Measurements from ENCODE around the gene CST2.
"Not testable (repeated sequence)": the region's sequence is repeated elsewhere in the genome, so short reads cannot be mapped to it uniquely, and the experiment has no call there.

CST2 gene

GRCh38 chr20:23826541-23827021, at the start of gene CST2:
CST2 (minus strand) TSS chr20:23826729; CDS start chr20:23826660, 69 bp downstream.
- H3K4me1 ChIP-seq (ENCODE audit: control insufficient read depth, insufficient read depth, low read length) = no peaks in the 10 kb centered on the region
- no peak within 1 kb of the TSS for H3K27ac ChIP-seq (ENCODE audit: low read depth, low read length)
- no peaks in the 10 kb centered on the region for H3K36me3 ChIP-seq (ENCODE audit: control insufficient read depth, insufficient read depth, low read length)
- H3K4me3 ChIP-seq (ENCODE audit: low read length) = no peak within 1 kb of the TSS
- H3K27me3 ChIP-seq (ENCODE audit: control insufficient read depth, insufficient read depth, low read length) = no peaks in the 10 kb centered on the region
- no peak within 1 kb of the TSS for H3K9ac ChIP-seq (ENCODE audit: low read length)

GRCh38 chr20:23875606-23876237, 49.2 kb upstream of the CST2 start:
- no peaks in the 10 kb centered on the region for H3K36me3 ChIP-seq (ENCODE audit: control insufficient read depth, insufficient read depth, low read length)
- no peak overlapping the region for H3K4me3 ChIP-seq (ENCODE audit: low read length)
- peaks cover 17% of the 10 kb centered on the region for H3K4me1 ChIP-seq (ENCODE audit: control insufficient read depth, insufficient read depth, low read length)
- no peak overlapping the region for H3K9ac ChIP-seq (ENCODE audit: low read length)
- no peaks in the 10 kb centered on the region for H3K27me3 ChIP-seq (ENCODE audit: control insufficient read depth, insufficient read depth, low read length)
- peak overlapping the region; percentile 56 for H3K27ac ChIP-seq (ENCODE audit: low read depth, low read length)

- Histone ChIP-seq H3K36me3 (ENCODE audit: control insufficient read depth, insufficient read depth, low read length) (no peaks in the 10 kb centered on the region), H3K4me1 (ENCODE audit: control insufficient read depth, insufficient read depth, low read length) (peaks cover 11% of the 10 kb centered on the region), H3K27me3 (ENCODE audit: control insufficient read depth, insufficient read depth, low read length) (no peaks in the 10 kb centered on the region), H3K27ac (ENCODE audit: low read depth, low read length) (peak overlapping the region; percentile 56), H3K4me3 (ENCODE audit: low read length) (no peak overlapping the region), H3K9ac (ENCODE audit: low read length) (no peak overlapping the region)
These were observed 48.2 kb upstream of the CST2 start for GRCh38 chr20:23874747-23875146.

- peaks cover 8% of the 10 kb centered on the region for H3K4me1 ChIP-seq (ENCODE audit: control insufficient read depth, insufficient read depth, low read length)
- H3K9ac ChIP-seq (ENCODE audit: low read length) = no peak overlapping the region
- no peaks in the 10 kb centered on the region for H3K36me3 ChIP-seq (ENCODE audit: control insufficient read depth, insufficient read depth, low read length)
- no peak overlapping the region for H3K27ac ChIP-seq (ENCODE audit: low read depth, low read length)
- H3K27me3 ChIP-seq (ENCODE audit: control insufficient read depth, insufficient read depth, low read length) = no peaks in the 10 kb centered on the region
- no peak overlapping the region for H3K4me3 ChIP-seq (ENCODE audit: low read length)
These were observed 47.0 kb upstream of the CST2 start for GRCh38 chr20:23873370-23874015.

- H3K4me3 ChIP-seq (ENCODE audit: low read length) = no peak overlapping the region
- H3K27me3 ChIP-seq (ENCODE audit: control insufficient read depth, insufficient read depth, low read length) = no peaks in the 10 kb centered on the region
- H3K4me1 ChIP-seq (ENCODE audit: control insufficient read depth, insufficient read depth, low read length) = peaks cover 8% of the 10 kb centered on the region
- H3K36me3 ChIP-seq (ENCODE audit: control insufficient read depth, insufficient read depth, low read length) = no peaks in the 10 kb centered on the region
- no peak overlapping the region for H3K27ac ChIP-seq (ENCODE audit: low read depth, low read length)
- H3K9ac ChIP-seq (ENCODE audit: low read length) = no peak overlapping the region
These were observed 45.5 kb upstream of the CST2 start for GRCh38 chr20:23872065-23872464.

- H3K4me1 ChIP-seq (ENCODE audit: control insufficient read depth, insufficient read depth, low read length) = peaks cover 5% of the 10 kb centered on the region
- H3K36me3 ChIP-seq (ENCODE audit: control insufficient read depth, insufficient read depth, low read length) = no peaks in the 10 kb centered on the region
- H3K27me3 ChIP-seq (ENCODE audit: control insufficient read depth, insufficient read depth, low read length) = no peaks in the 10 kb centered on the region
- no peak overlapping the region for H3K4me3 ChIP-seq (ENCODE audit: low read length)
- H3K9ac ChIP-seq (ENCODE audit: low read length) = no peak overlapping the region
- H3K27ac ChIP-seq (ENCODE audit: low read depth, low read length) = no peak overlapping the region
These were observed 43.9 kb upstream of the CST2 start for GRCh38 chr20:23870461-23870860.

- H3K27ac ChIP-seq (ENCODE audit: low read depth, low read length) = no peak overlapping the region
- H3K27me3 ChIP-seq (ENCODE audit: control insufficient read depth, insufficient read depth, low read length) = no peaks in the 10 kb centered on the region
- H3K4me1 ChIP-seq (ENCODE audit: control insufficient read depth, insufficient read depth, low read length) = no peaks in the 10 kb centered on the region
- no peak overlapping the region for H3K4me3 ChIP-seq (ENCODE audit: low read length)
- no peak overlapping the region for H3K9ac ChIP-seq (ENCODE audit: low read length)
- H3K36me3 ChIP-seq (ENCODE audit: control insufficient read depth, insufficient read depth, low read length) = no peaks in the 10 kb centered on the region
These were observed 43.0 kb upstream of the CST2 start for GRCh38 chr20:23869520-23869919.

- Histone ChIP-seq H3K4me1 (ENCODE audit: control insufficient read depth, insufficient read depth, low read length) (no peaks in the 10 kb centered on the region), H3K36me3 (ENCODE audit: control insufficient read depth, insufficient read depth, low read length) (no peaks in the 10 kb centered on the region), H3K27me3 (ENCODE audit: control insufficient read depth, insufficient read depth, low read length) (no peaks in the 10 kb centered on the region), H3K9ac (ENCODE audit: low read length) (no peak overlapping the region), H3K4me3 (ENCODE audit: low read length) (no peak overlapping the region), H3K27ac (ENCODE audit: low read depth, low read length) (no peak overlapping the region)
These were observed 41.8 kb upstream of the CST2 start for GRCh38 chr20:23868321-23868720.

GRCh38 chr20:23867152-23867776, 40.7 kb upstream of the CST2 start:
- H3K9ac ChIP-seq (ENCODE audit: low read length) = no peak overlapping the region
- no peak overlapping the region for H3K27ac ChIP-seq (ENCODE audit: low read depth, low read length)
- no peaks in the 10 kb centered on the region for H3K27me3 ChIP-seq (ENCODE audit: control insufficient read depth, insufficient read depth, low read length)
- no peaks in the 10 kb centered on the region for H3K36me3 ChIP-seq (ENCODE audit: control insufficient read depth, insufficient read depth, low read length)
- no peak overlapping the region for H3K4me3 ChIP-seq (ENCODE audit: low read length)
- no peaks in the 10 kb centered on the region for H3K4me1 ChIP-seq (ENCODE audit: control insufficient read depth, insufficient read depth, low read length)

- not testable (repeated sequence) for H3K9ac ChIP-seq (ENCODE audit: low read length); H3K36me3 ChIP-seq (ENCODE audit: control insufficient read depth, insufficient read depth, low read length); H3K27me3 ChIP-seq (ENCODE audit: control insufficient read depth, insufficient read depth, low read length); H3K27ac ChIP-seq (ENCODE audit: low read depth, low read length); H3K4me1 ChIP-seq (ENCODE audit: control insufficient read depth, insufficient read depth, low read length); H3K4me3 ChIP-seq (ENCODE audit: low read length)
These were observed 34.2 kb upstream of the CST2 start for GRCh38 chr20:23860771-23861170.

GRCh38 chr20:23857962-23858595, 31.6 kb upstream of the CST2 start:
- H3K27ac ChIP-seq (ENCODE audit: low read depth, low read length) = no peak overlapping the region
- H3K4me1 ChIP-seq (ENCODE audit: control insufficient read depth, insufficient read depth, low read length) = no peaks in the 10 kb centered on the region
- H3K4me3 ChIP-seq (ENCODE audit: low read length) = no peak overlapping the region
- no peak overlapping the region for H3K9ac ChIP-seq (ENCODE audit: low read length)
- H3K36me3 ChIP-seq (ENCODE audit: control insufficient read depth, insufficient read depth, low read length) = no peaks in the 10 kb centered on the region
- no peaks in the 10 kb centered on the region for H3K27me3 ChIP-seq (ENCODE audit: control insufficient read depth, insufficient read depth, low read length)

GRCh38 chr20:23856736-23857135, 30.2 kb upstream of the CST2 start:
- Histone ChIP-seq H3K4me1 (ENCODE audit: control insufficient read depth, insufficient read depth, low read length) (no peaks in the 10 kb centered on the region), H3K4me3 (ENCODE audit: low read length) (no peak overlapping the region), H3K9ac (ENCODE audit: low read length) (no peak overlapping the region), H3K36me3 (ENCODE audit: control insufficient read depth, insufficient read depth, low read length) (no peaks in the 10 kb centered on the region), H3K27me3 (ENCODE audit: control insufficient read depth, insufficient read depth, low read length) (no peaks in the 10 kb centered on the region), H3K27ac (ENCODE audit: low read depth, low read length) (no peak overlapping the region)

Measured in rectal smooth muscle tissue (tissue), 1 donor.